ENCODE results near the gene MTOR.
A peak's percentile ranks its signal among the peaks of the same experiment; 100 is the strongest.
"Not testable (repeated sequence)": the region's sequence is repeated elsewhere in the genome, so short reads cannot be mapped to it uniquely, and the experiment has no call there.

The MTOR gene

DNA sequence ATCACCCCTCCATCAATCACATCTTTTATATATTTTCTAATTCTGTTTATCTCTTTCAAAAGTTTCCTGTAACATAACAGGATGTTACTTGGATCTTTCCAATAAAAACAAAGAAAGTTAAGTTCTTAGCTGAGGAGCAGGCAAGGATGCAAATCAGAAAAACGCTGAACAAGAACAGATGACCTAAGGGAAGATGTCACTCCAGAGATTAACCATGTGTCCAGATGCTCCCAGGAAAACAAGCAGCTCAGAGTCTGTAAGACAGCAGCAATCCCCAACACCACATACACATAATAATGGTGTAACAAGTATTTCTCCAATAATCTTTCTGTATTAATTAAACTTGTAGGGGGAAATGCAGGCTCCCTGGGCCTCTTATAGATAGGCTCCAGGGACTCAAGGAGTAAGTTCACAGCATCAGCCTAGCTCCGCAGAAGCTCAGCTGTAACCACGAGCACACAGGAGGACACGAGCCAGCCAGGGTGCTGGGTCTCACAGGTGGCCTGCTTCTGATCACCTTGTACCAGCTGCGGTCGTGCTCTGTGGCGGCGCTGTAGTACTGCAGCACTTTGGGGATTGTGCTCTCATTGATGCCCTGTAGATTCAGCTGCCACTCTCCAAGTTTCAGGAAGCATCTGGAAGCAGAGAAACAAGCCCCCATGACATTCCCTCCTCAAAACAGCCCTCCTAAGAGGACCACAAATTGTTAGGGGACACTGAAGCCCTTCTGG lies 129.6 kb downstream of the MTOR start:
- Histone ChIP-seq H3K27ac (no peak overlapping the region), H3K4me3 (no peak overlapping the region)

DNA sequence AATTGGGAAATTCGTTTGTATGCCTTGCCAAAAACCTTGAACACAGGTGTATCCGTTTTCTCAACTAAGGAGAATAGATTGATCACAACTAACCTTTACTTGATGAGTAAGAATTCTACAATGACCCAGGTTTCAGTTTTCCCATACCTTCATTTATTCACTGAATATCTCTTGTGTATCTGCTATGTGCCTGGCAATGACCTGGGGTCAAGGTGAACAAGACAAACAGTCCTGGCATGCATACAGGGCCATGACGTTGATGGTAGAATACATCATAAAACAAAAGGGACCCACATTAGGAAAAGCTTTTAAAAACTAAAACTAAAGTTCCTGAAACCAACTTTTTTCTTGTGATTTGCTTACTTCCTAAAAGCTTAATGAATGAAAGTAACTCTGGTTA lies 130.5 kb downstream of the MTOR start:
- Histone ChIP-seq H3K27ac (no peak overlapping the region), H3K4me3 (no peak overlapping the region)

DNA sequence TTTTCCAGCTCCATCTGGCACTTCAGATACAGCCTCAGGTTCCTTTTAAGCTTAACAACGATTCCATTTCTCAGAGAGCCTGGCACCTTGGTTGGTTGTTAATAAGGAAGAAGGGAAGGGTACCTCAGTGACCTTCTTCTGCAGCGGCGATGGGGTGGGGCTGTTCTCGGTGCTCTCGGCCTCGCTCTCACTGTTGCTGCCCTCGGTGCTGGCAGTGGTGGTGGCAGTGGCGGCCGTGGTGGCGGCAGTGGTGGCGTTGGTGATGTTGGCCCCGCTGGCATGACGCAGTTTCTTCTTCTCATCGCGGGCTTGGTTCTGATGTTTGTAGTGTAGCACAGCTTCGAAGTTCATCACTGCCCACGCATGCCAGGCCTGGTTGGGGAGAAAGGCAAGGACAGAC lies 131.9 kb downstream of the MTOR start:
- H3K4me3 ChIP-seq, result no peak overlapping the region
- no peak overlapping the region for H3K27ac ChIP-seq

DNA sequence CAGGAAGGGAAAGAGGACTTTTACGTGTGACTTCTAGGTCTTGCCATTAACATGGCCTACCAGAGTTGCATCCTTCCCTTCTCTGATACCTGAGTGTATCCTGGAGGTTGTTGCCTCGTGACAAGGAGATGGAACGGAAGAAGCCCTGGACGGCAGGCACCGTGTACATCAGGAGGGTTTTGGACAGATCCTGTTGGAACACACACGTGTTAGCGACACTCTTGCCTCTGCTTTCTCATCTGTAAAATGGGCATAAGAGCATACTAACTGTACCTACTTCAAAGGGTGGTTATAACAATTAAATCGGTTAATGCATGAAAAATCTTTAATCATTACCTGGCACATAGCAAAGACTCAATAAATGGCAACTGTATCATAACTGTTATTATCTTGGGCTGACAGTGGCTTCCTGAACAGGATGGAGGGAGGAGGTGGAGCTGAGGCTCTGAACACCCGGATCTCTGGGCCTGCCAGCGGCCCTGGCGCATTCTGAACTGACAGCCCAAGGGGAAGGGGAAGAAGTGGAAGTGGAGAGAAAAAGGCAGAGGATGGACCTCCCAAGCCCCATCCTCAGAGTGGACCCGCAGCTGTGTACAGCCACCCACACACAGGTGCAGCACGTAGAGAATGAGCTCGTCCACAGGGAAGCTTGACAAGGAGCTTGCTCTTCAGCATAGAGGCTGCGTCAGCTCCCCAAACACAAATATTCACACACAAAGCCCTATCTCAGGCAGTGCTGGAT lies 132.5 kb downstream of the MTOR start:
- Histone ChIP-seq H3K4me3 (no peak overlapping the region), H3K27ac (no peak overlapping the region)

DNA sequence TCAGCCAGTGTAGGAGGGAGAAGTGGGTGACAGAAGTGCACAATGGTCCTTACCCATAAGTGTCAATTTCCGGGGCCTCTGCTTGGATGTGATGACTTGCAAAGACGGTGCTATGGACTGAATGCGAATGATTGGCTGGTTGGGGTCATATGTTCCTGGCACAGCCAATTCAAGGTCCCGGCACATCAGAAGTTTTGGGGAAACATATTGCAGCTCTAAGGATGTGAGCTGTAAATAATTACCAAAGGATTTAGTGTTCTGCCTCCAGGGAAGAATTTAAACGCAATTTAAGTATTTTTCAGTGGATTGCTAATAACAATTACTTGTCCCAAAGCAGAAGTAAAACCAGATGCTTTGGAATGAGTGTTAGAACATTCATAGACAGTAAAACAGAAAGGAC lies 135.8 kb downstream of the MTOR start:
- Histone ChIP-seq H3K4me3 (no peak overlapping the region), H3K27ac (no peak overlapping the region)

DNA sequence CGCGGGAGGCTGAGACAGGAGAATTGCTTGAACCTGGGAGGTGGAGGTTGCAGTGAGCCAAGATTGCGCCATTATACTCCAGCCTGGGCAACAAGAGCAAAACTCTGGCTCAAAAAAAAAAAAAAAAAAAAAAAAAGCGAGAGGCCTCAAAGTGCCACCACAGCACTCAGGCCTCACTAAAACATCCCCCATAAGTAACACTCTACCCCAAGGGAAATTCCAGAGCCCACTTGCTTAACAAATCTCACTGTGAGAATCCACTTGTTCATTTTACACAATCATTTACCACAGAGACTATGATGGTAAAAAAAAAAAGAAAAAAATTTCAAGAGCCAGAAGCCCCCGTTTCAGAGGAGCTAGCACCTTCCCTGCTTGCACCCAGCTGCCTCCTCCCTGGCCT lies 136.4 kb downstream of the MTOR start:
- Histone ChIP-seq H3K27ac (no peak overlapping the region), H3K4me3 (no peak overlapping the region)

DNA sequence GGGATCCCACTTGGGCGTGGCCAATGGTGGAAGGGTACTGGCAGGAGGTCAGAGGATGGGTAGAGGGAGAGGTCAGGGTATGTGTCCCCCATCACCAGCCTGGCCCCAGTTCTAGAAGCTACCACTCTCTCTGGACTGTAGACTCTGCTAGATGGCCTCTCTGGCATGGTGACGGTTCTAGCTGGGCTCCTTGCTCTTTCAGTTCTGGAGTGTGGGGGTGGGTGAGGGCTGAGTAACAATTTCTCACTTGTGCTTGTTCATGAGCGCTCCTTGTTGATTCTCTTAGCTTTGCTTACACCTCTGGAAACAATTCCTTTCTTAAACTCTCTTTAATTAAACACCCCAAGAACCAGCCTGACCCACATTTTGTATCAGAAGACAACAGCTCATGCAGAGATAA lies 137.4 kb downstream of the MTOR start:
- Histone ChIP-seq H3K27ac (no peak overlapping the region), H3K4me3 (no peak overlapping the region)

DNA sequence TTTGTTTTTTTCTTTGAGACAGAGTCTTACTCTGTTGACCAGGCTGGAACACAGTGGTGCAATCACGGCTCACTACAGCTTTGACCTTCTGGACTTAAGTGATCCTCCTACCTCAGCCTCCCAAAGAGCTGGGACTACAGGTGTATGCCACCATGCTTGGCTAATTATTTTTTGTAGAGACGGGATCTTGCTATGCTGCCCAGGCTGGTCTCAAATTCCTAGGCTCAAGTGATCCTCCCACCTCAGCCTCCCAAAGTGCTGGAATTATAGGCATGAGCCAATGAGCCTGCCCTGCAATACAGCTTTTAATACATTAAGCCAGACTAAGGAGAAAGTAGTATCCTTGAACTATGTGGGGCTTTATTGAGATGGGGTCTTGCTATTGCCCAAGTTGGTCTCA lies 146.0 kb downstream of the MTOR start:
- Histone ChIP-seq H3K4me3 (no peak overlapping the region), H3K27ac (no peak overlapping the region)

DNA sequence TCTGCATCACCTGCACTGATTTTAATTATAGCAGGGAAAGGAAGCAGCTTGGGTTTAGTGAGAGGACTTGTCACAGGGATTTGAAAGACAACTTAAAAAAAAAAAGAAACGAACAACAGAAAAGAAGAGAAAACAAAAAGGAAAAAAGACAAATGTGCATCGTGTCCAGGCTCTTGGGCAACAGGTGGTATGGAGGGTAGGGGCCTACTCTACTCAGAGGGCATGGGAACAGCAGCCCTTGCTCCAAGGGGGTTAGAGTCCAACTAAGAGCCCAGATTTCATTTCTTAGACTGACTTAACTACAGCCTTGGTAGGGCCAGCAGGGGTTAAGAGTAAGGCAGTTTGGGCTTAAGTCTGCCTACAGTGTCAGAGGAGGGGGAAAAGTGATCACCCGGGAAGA lies 147.4 kb downstream of the MTOR start:
- H3K27ac ChIP-seq, result no peak overlapping the region
- H3K4me3 ChIP-seq, result no peak overlapping the region

DNA sequence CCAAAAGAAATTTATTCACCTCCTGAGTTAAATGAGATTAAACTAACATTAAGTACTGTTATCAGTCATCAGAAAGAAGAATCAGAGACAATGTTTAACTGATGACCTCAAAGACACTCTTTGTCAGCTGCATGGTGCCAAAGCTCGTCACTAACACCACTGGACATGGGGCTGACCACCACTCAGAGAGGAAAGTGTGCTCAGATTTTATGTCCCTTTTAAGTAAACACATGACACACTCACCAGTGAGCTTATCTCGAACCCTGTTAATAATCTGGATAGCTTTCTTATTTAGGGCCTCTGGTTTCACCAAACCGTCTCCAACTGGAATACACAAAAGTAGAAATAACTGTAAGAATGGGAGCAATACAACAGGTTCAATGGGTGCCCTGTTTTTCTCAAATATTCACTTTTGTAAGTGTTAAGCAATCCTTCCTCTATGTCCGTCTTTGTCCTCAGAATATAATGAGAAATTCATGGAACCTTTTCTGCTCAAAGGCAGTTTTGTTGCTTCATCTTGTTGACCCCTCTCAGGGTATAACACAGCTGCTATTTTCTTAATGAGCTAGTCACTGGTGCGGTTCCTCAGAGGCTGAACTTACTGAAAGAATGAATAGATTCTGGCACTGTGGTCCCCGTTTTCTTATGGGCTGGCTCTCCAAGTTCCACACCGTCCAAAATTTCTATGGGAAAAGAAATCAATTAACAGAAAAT lies 153.1 kb downstream of the MTOR start:
- H3K4me3 ChIP-seq, result no peak overlapping the region
- H3K27ac ChIP-seq, result no peak overlapping the region

DNA sequence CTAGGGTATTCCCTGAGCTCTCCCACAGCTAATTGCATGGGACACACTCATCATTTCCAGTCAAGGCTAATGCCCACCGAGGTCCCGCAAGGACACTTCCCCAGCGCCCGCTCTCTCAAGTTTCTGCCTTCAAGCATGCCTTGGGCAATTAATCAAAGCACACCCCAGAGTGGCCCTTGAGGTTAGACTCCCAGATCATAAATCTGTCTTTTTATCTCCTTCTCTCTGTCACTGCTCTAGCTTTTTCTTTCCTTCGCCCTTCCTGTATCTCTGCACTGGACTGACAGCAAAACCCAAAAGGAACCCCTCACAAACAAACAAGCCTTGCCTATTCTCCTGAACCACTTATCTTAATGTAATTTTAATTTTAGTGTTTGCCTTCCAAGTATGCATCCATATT lies 154.8 kb downstream of the MTOR start:
- no peak overlapping the region for H3K4me3 ChIP-seq
- no peak overlapping the region for H3K27ac ChIP-seq

DNA sequence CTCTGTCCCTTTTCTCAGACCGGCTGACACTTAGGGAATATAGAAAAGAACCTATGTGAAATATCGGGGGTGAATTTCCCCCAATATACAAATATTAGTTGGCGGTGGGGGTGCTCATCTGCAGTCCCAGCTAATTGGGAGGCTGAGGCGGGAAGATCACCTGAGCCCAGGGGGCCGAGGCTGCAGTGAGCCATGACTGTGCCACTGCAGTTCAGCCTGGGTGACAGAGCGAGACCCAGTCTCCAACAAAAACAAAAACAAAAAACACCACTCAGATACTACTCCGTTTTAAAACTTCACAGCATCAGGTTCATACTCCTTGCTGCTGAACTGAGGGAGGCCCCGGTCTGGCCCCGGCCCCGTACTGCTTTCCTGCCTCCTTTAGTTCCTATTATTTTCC lies 156.8 kb downstream of the MTOR start:
- Histone ChIP-seq H3K27ac (no peak overlapping the region), H3K4me3 (no peak overlapping the region)

DNA sequence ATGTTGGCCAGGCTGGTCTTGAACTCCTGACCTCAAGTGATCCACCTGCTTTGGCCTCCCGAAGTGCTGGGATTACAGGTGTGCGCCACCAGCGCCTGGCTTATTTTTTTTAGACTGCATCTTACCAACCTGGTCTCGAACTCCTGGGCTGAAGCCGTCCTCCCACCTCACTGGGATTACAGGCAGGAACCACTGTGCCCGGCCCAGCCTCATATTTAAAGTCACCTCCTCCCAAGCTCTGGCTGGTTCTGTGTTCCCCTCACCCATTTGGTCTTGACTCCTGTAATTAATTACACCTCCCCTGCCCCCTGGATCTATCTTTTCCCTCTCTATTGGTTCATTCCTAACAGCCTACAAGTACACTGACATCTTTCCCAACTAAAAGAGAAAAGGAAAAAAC lies 161.0 kb downstream of the MTOR start:
- H3K27ac ChIP-seq, result no peak overlapping the region

DNA sequence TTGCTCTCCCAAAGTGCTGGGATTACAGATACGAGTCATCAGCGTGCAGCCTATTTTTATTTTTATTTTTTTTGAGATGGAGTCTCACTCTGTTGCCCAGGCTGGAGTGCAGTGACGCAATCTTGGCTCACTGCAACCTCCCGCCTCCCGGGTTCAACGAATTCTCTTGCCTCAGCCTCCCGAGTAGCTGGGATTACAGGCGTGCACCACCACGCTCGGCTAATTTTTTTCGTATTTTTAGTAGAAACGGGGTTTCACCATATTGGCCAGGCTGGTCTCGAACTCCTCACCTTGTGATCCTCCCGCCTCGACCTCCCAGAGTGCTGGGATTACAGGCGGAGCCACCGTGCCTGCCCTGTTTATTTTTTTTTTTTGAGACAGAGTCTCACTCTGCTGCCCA lies 161.5 kb downstream of the MTOR start:
- H3K4me3 ChIP-seq, H3K27ac ChIP-seq: not testable (repeated sequence)

More for the DNA sequence above, 161.0 kb downstream of the MTOR start:
- no peak overlapping the region for H3K4me3 ChIP-seq

DNA sequence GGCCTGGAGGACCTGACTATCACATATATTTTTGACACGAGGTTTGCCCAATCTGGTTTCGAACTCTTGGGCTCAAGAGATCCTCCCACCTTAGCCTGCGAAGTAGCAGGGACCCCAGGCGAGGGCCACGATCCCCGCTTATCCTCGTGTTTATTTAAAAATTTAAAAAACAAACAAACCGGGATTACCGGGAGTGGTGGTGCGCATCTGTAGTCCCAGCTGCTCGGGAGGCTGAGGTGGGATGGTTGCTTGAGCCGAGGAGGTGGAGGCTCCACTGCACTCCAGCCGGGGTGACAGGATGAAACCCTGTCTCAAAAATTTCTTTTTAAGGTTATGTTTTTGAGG lies 162.2 kb downstream of the MTOR start:
- Histone ChIP-seq H3K27ac (peak overlapping the region in 20 of 21 experiments; percentile 83 to 98 (median 94)), H3K4me3 (peak overlapping the region; percentile 93 to 100 (median 97))

DNA sequence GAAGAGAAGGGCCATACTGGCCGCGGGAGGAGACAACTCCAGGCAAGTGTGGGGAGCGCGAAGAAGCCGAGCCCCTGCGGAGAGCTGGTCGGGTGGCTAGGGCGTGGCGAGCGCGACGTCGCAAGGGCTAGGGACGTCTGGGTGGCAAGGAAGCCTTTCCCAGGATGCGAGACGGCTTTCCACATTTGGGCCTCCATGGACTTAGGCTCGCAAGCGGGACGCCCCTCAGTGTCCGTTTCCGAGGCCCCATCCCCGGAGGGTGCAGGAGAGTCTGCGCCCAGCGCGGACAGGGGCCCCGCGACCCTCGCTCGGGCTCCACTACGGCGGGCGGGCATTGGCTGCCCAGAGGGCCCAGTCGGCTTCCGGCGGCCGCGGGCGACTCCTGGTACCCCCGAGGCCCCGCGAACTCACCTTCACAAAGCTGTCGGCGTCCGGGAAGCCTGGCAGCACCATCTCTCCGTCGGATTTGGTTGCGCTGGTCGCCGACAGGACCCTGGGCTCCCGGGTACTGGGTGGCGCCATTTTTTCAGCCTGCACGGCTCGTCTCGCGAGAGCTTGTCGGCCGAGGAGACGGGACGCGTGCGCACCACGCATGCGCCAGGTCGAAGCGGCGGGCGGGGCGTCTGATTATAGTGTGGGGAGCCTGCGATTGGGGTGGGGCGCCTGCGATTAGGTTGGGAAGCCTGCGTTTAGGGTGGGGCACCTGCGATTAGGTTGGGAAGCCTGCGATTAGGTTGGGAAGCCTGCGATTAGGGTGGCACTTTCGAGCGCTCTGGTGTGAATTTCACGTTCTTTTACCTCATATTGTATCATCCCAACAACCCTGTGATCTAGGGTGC lies 162.8 kb downstream of the MTOR start, which contains the start of gene EXOSC10:
Gene EXOSC10, minus strand, starts transcription at position 560 of the 839 bp plus-strand sequence. Its CDS starts 38 bp downstream, at position 522.
- Histone ChIP-seq H3K4me3 (peak within 1 kb of the TSS; percentile 93 to 100 (median 97)), H3K27ac (peak within 1 kb of the TSS; percentile 83 to 98 (median 94))

DNA sequence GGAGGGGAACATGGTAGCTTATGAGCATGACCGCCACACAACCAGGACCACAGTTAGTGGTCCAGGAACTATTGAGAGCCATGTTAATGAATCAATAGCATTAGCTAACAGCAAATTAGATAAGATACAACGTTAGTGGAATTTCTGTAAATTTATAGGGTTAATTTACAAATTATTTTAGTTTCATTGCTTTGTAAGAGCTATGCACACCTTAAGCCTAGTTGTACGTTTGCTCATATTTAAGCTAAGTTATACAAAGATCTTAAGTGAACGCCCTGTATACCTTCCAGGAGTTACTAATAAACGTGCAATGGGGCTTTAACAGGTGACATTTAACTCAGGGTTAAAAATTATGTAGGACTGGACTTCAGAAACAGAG lies 163.4 kb downstream of the MTOR start:
- Histone ChIP-seq H3K4me3 (peak overlapping the region; percentile 93 to 100 (median 97)), H3K27ac (peak overlapping the region; percentile 83 to 98 (median 94))

DNA sequence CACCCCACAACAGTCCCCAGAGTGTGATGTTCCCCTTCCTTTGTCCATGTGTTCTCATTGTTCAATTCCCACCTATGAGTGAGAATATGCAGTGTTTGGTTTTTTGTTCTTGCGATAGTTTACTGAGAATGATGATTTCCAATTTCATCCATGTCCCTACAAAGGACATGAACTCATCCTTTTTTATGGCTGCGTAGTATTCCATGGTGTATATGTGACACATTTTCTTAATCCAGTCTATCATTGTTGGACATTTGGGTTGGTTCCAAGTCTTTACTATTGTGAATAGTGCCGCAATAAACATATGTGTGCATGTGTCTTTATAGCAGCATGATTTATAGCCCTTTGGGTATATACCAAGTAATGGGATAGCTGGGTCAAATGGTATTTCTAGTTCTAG lies 178.6 kb downstream of the MTOR start:
- H3K4me3 ChIP-seq, H3K27ac ChIP-seq: not testable (repeated sequence)

DNA sequence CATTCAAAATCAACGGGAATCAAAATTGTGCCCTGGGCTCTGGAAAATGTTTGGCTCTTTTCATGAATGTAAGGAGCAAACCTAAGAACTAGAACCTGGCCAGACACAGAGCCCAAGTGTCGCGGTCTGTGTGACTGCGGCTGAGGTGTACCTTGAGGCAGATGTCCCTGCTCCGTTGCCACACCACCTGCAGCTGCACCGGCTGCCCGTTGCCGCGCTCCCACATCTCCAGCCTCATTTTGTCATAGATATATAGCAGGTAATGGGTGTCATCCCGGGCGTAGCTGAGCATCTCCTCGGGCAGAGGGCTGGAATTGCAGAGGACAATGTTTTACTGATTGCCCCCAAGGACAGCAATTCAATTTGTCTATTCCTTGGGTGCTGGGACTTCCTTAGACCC lies 181.4 kb downstream of the MTOR start:
- no peak overlapping the region for H3K27ac ChIP-seq

DNA sequence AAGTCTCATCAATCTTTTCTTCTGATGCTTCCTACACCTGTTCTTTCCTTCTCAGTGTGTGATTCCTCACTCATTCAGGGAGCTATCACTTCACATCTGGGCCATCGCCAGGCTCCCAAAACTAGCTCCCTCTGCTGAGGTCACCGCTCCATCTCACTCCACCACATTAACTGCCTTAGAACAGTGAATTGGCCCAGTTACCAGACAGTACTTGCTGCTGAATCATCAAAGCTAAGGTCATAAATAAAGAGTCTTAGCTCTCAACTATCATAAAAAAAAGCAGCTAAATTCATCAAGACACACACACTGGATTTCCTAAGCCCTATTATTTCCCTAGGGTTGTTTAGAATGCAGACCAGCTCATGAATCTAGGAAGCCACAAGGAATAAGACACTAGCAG lies 183.7 kb downstream of the MTOR start:
- Histone ChIP-seq H3K4me3 (no peak overlapping the region), H3K27ac (no peak overlapping the region)

More for the DNA sequence above, 181.4 kb downstream of the MTOR start:
- no peak overlapping the region for H3K4me3 ChIP-seq

Measured in skin epidermis (tissue), 12 donors.